OCI-LY1 (cell line): ENCODE data around the gene FCN1.

Experiments used
- CTCF ChIP-seq: fragments of 200-600 bp; sonication (generic), shearing (Covaris generic); IDR thresholded peaks from 2 replicates; pipeline ENCODE4 v1.5.1; 2017; ENCODE audit warnings: mild to moderate bottlenecking, antibody characterized with exemption, low read length, moderate library complexity, mixed read lengths
- EZH2 ChIP-seq: fragments of 200-600 bp; sonication (generic), shearing (Covaris generic); IDR thresholded peaks from 2 replicates; pipeline ENCODE4 v1.8.0; 2017; ENCODE audit warnings: borderline replicate concordance, mixed run types, mild to moderate bottlenecking, antibody characterized with exemption, low read length, moderate library complexity, mixed read lengths

- TF ChIP-seq CTCF (no peak), EZH2 (no peak)
These were observed 33.2 kb downstream of the FCN1 start for GRCh38 chr9:134884492-134884891.
